ENCODE results near the gene BBS1. TPM values are rescaled to one million over a fixed set of nuclear protein-coding genes. Genes with fewer than 3 reads are reported as not detected.
"Not testable (repeated sequence)": the region's sequence is repeated elsewhere in the genome, so short reads cannot be mapped to it uniquely, and the experiment has no call there.

The BBS1 gene
- total RNA-seq, 2 experiments from 2014 or later: 22.6 to 26.4 TPM

DNA sequence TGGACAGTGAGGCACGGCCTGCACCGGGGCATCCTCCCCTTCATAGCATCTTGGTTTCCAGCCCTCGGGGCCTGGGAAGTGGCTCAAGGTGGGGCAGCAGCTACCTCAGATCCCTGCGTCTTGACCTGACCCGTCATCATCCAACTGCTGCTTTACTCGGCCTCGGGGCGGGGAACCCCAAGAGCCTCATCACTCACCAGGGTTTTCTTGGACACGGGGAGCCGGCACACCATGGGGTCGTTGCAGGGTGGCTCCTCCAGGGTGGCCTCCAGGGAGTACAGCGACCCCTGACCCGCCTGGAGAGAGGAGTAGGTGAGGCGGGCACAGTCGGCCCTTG is 57.3 kb downstream of the BBS1 start:
- Mint-ChIP-seq H3K4me1 (peaks cover 5% of the 10 kb centered on the region), H3K9me3 (no peaks in the 10 kb centered on the region), H3K27me3 (peaks cover 25% of the 10 kb centered on the region), H3K4me3 (peak overlapping the region; percentile 74), H3K27ac (no peak overlapping the region), H3K36me3 (no peaks in the 10 kb centered on the region)
- POLR2A ChIA-PET: interaction anchor here (1.4 to 1.5 kb wide), 2 partner anchors 13 to 22 kb away, joined by 3 to 10 read pairs; partner anchors contain the start of genes ACTN3 and ZDHHC24
- DNase-seq: no peak
- ATAC-seq (ENCODE audit: low read depth): no peak

DNA sequence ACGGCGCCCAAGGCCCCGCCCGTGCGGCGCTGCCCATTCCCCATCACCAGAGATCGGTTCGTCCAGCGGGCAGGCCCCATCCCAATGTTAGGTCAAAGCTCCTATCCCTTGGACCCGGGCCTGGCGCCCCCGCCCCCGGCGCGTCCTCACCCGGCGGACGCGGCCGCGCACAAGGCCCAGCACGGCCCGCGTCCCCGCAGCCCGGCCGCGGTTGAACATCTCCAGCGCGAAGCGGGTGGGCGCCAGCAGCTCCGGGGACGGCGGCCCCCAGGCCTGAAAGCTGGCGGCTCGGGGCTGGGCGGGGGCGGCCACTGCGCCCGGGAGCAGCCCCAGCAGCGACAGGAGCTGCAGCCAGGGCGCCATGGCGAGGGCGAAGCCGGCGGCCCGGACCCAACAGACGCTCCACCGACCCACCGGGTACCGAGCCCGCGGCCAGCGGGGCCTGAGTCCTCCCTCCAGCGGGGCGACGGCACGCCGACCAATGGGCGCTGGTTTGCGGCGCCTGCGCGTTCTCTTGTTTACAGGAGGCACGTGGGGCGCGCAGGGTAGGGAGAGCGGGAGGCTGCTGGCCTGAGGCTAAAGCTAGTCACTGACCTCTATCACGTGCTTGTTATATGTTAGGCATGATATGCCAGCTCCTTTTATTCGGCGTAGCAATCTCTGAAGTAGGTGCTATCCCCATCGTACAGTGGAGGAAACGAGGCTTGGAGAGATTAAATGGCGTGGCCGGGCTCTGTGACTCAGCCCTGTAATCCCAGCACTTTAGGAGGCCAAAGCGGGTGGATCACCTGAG is 57.9 kb downstream of the BBS1 start, which contains the start of gene CTSF:
Gene CTSF, minus strand, starts transcription at position 483 of the 793 bp plus-strand sequence. Its CDS starts 120 bp downstream, at position 363.
- DNase-seq (peak; percentile 73), ATAC-seq (ENCODE audit: low read depth) (peak; percentile 88)
- Mint-ChIP-seq H3K27ac (no peak within 1 kb of the TSS), H3K27me3 (peaks cover 25% of the 10 kb centered on the region), H3K4me3 (peak within 1 kb of the TSS; percentile 75), H3K9me3 (no peaks in the 10 kb centered on the region), H3K36me3 (no peaks in the 10 kb centered on the region), H3K4me1 (peaks cover 5% of the 10 kb centered on the region)
- POLR2A ChIA-PET: interaction anchor here (0.6 to 1.5 kb wide), 3 partner anchors 13 to 22 kb away, joined by 3 to 10 read pairs (median 3); partner anchors contain the start of genes ACTN3 and ZDHHC24

DNA sequence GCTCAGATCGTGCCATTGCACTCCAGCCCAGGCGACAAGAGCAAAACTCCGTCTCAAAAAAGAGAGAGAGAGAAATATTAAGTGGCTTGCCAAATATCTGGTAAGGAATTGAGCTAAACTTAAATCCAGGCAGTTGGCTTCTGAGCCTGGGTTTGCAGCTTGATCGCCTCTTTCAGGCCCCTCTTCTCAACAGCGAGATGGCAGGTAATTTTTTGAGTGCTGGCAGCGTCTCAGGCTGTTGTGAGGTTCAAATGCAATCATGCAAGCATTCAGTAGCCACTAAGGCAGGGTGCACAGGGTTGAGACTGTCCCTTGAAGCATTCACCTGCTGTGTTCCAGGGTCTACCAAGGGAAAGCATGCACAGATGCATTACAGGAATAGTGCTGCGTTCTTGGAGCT is 58.6 kb downstream of the BBS1 start:
- Mint-ChIP-seq H3K27ac (no peak overlapping the region), H3K36me3 (no peaks in the 10 kb centered on the region), H3K4me1 (peaks cover 5% of the 10 kb centered on the region), H3K9me3 (no peaks in the 10 kb centered on the region), H3K4me3 (no peak overlapping the region), H3K27me3 (peaks cover 29% of the 10 kb centered on the region)
- POLR2A ChIA-PET: interaction anchor here (0.6 to 1.5 kb wide), 3 partner anchors 14 to 23 kb away, joined by 3 to 10 read pairs (median 3); partner anchors contain the start of genes ACTN3 and ZDHHC24
- ATAC-seq (ENCODE audit: low read depth) (no peak), DNase-seq (no peak)

DNA sequence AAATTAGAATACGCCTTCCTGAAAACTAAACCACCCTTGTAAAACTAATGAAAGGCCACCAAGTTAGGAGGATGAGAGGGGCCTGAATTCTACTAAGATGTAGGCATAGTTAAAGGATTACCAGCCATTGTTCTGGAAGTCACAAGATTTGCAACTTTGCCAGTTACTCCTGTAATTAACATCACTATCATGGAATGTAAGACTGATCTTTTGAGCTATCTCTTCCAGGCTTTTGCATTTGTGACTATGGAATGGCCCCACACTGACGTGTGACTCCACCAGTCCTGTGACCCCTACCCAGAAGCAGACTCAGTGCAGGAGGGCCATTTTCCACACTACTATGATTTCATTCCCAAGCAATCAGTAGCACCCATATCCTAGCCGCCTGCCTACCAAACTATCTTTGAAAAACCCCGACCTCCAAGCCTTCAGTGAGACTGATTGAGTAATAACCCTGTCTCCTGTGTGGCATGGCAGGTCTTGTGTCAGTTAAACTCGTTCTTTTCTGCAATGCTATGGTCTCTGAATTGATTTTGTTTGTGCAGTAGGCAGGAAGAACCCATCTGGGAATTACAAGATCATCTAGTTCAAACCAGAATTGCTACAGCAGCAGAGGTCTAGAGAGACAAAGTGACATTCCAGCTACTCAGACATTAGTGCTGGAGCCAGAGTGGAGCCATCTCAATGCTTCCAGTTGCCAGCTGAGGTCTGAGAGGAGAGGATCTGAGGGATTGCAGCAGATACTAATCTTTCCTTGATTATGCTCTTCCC is 59.8 kb downstream of the BBS1 start:
- no peaks in the 10 kb centered on the region for H3K36me3 Mint-ChIP-seq
- no peak for DNase-seq
- no peak for ATAC-seq (ENCODE audit: low read depth)
- peaks cover 5% of the 10 kb centered on the region for H3K4me1 Mint-ChIP-seq
- POLR2A ChIA-PET: interaction anchor here (0.7 to 1.2 kb wide), 2 partner anchors 24 to 33 kb away, joined by 3 to 4 read pairs; partner anchors contain the start of gene ACTN3
- H3K27ac Mint-ChIP-seq: no peak overlapping the region
- H3K4me3 Mint-ChIP-seq: no peak overlapping the region
- H3K9me3 Mint-ChIP-seq: no peaks in the 10 kb centered on the region
- H3K27me3 Mint-ChIP-seq: peaks cover 29% of the 10 kb centered on the region

GRCh38 chr11:66570850-66571180 is 60.4 kb downstream of the BBS1 start:
- POLR2A ChIA-PET: interaction anchor here (0.7 kb wide), 1 partner anchor 34 kb away, joined by 3 read pairs; no protein-coding TSS in a partner anchor
- peaks cover 5% of the 10 kb centered on the region for H3K4me1 Mint-ChIP-seq
- ATAC-seq (ENCODE audit: low read depth) (no peak), DNase-seq (no peak)
- H3K27me3 Mint-ChIP-seq: peaks cover 29% of the 10 kb centered on the region
- H3K27ac Mint-ChIP-seq: no peak overlapping the region
- H3K9me3 Mint-ChIP-seq: no peaks in the 10 kb centered on the region
- H3K36me3 Mint-ChIP-seq: no peaks in the 10 kb centered on the region
- no peak overlapping the region for H3K4me3 Mint-ChIP-seq

DNA sequence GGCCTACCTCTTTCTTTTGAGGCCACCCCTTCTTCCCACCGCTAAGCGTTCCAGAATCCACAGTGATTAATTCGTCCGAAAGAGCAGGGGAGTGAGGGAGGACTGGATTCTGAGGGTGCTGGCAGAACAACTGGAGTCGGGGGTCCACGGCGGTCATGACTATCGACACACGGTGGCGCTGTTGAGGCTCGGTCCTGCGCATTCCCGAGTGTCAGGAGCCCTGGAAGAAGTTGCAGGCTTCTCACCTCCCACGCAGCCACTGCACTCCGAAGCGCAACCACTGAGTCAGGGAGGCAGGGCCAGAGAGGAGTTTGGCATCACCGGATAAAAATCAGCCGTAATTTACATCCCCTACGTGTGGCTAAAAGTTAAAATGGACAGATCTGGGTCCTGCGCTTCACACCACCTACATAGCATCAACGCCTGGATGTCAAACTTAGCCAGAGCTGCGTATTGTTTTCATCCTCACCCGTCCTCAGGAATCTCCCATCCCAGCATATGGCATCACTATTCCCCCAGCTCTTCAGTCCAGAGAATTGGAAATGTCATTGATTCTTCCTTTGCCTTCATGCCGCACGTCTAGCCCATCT is 68.7 kb downstream of the BBS1 start:
- Mint-ChIP-seq H3K27ac (no peak overlapping the region), H3K27me3 (peaks cover 8% of the 10 kb centered on the region), H3K4me1 (peaks cover 7% of the 10 kb centered on the region), H3K9me3 (peaks cover 4% of the 10 kb centered on the region), H3K36me3 (no peaks in the 10 kb centered on the region), H3K4me3 (no peak overlapping the region)
- DNase-seq (peak; percentile 77), ATAC-seq (ENCODE audit: low read depth) (peak; percentile 56)
- POLR2A ChIA-PET: interaction anchor here (4.3 kb wide), 1 partner anchor 99 kb away, joined by 24 read pairs; the partner anchor contains the start of gene RBM4B

DNA sequence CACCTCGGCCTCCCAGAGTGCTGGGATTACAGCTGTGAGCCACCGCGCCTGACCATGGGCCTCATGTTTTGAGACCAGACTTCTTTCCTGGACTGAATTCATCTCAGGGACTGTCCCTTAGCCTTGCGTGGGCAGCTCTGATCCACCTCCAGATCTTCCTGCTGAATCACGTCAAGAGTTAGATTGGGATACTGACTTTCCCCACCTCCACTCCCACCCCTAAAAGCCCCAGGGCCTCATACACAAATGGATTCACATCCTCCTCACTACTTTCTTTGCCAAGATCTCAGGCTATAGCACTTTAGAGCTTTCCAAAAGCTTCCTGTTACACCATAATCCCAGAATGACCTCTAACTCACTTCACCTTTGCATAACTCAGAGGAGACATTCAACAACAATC is 70.4 kb downstream of the BBS1 start:
- ATAC-seq (ENCODE audit: low read depth): no peak
- POLR2A ChIA-PET: interaction anchor here (4.3 kb wide), 1 partner anchor 97 kb away, joined by 24 read pairs; the partner anchor contains the start of gene RBM4B

DNA sequence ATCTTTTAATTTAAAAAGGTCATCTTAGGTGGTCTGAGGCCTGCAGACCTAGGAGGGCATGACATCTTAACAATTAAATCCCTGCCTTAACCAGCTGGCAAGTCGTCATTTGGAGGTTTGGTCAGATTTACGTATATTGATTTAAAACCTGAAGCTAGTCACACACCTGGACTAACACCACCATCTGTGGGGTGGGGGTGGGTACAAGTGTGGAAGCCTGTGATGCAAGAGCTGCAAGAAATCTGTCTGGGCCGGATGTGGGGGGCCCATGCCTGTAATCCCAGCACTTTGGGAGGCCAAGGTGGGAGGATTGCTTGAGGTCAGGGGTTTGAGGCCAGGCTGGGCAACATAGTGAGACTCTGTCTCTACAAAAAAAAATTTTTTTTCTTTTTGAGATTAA is 70.8 kb downstream of the BBS1 start:
- Mint-ChIP-seq H3K27me3 (peaks cover 8% of the 10 kb centered on the region), H3K4me1 (peaks cover 7% of the 10 kb centered on the region), H3K4me3 (no peak overlapping the region), H3K36me3 (no peaks in the 10 kb centered on the region), H3K27ac (no peak overlapping the region), H3K9me3 (peaks cover 4% of the 10 kb centered on the region)
- ATAC-seq (ENCODE audit: low read depth) (no peak), DNase-seq (no peak)
- POLR2A ChIA-PET: interaction anchor here (0.6 to 4.3 kb wide), 2 partner anchors 97 to 101 kb away, joined by 3 to 24 read pairs; partner anchors contain the start of gene RBM4B

More for the DNA sequence above, 70.4 kb downstream of the BBS1 start:
- no peak overlapping the region for H3K27ac Mint-ChIP-seq
- H3K4me1 Mint-ChIP-seq: peaks cover 7% of the 10 kb centered on the region
- H3K36me3 Mint-ChIP-seq: no peaks in the 10 kb centered on the region
- no peak overlapping the region for H3K4me3 Mint-ChIP-seq
- H3K27me3 Mint-ChIP-seq: peaks cover 8% of the 10 kb centered on the region
- H3K9me3 Mint-ChIP-seq: peaks cover 4% of the 10 kb centered on the region
- DNase-seq: no peak

DNA sequence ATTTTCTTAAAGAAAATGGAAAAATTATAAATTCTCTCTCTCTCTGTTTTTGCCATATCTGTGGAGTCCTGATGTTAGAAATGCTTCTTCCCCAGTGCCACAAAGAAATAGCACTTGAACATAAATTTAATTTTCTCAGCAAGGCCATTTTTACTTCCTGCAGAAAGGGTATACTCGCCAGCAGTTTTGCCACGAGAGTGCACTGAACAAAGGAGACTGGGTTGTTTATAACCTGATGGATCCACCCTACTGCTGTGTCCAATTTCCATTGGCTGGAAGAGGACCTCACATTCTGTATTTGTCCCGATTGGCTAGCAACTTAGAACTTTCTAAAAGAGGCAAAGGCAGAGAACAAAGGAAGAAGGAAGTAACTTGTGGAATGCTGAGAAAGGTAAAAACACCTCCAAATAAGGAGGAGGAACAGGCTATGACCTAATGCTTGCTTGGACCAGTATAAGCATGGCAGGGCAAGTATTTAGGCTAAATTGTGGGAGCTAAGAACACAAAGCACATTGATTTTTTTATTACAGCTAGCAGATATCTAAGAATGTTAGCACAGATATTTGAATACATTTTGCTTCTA is 72.2 kb downstream of the BBS1 start:
- H3K27ac Mint-ChIP-seq; ATAC-seq (ENCODE audit: low read depth); DNase-seq; H3K27me3 Mint-ChIP-seq; H3K4me1 Mint-ChIP-seq; H3K9me3 Mint-ChIP-seq; POLR2A ChIA-PET; H3K4me3 Mint-ChIP-seq; H3K36me3 Mint-ChIP-seq: not testable (repeated sequence)

Other genes with a start within 250 kb of the BBS1 start
- 100 to 1,000 TPM; 136 to 145 TPM for gene RAB1B, start 242.0 kb upstream of the BBS1 start, total RNA-seq
- gene CNIH2, start 232.5 kb upstream of the BBS1 start, total RNA-seq: 1 to 10 TPM; 2.1 to 2.7 TPM
- gene YIF1A, start 221.5 kb upstream of the BBS1 start, total RNA-seq: 10 to 100 TPM; 44.5 to 45.5 TPM
- not detected for gene TMEM151A, start 218.7 kb upstream of the BBS1 start, total RNA-seq
- gene CD248, start 193.6 kb upstream of the BBS1 start, total RNA-seq: 10 to 100 TPM; 80.3 to 85.5 TPM
- 1 to 10 TPM; 3.0 to 5.7 TPM for gene RIN1, start 174.2 kb upstream of the BBS1 start, total RNA-seq
- 10 to 100 TPM; 45.4 to 47.8 TPM for gene BRMS1, start 165.5 kb upstream of the BBS1 start, total RNA-seq
- 1 to 10 TPM; 9.5 to 9.7 TPM for gene B4GAT1, start 163.0 kb upstream of the BBS1 start, total RNA-seq
- 10 to 100 TPM; 11.2 to 12.1 TPM for gene SLC29A2, start 138.9 kb upstream of the BBS1 start, total RNA-seq
- under 1 TPM; 0.23 to 0.67 TPM for gene NPAS4, start 89.6 kb upstream of the BBS1 start, total RNA-seq
- gene MRPL11, start 71.8 kb upstream of the BBS1 start, total RNA-seq: 10 to 100 TPM; 53.9 to 64.4 TPM
- 10 to 100 TPM; 10.6 to 10.7 TPM for gene PELI3, start 43.7 kb upstream of the BBS1 start, total RNA-seq
- 10 to 100 TPM; 44.9 to 45.7 TPM for gene DPP3, start 30.2 kb upstream of the BBS1 start, total RNA-seq
- 10 to 100 TPM; 22.1 to 23.0 TPM for gene ZDHHC24, start 35.4 kb downstream of the BBS1 start, total RNA-seq
- under 1 TPM in 1 of 2 experiments, not detected in 1; 0.11 TPM for gene ACTN3, start 36.3 kb downstream of the BBS1 start, total RNA-seq
- 10 to 100 TPM; 13.5 to 14.2 TPM for gene CTSF, start 58.0 kb downstream of the BBS1 start, total RNA-seq
- under 1 TPM; 0.09 to 0.14 TPM for gene CCDC87, start 82.4 kb downstream of the BBS1 start, total RNA-seq
- gene CCS, start 82.5 kb downstream of the BBS1 start, total RNA-seq: 10 to 100 TPM; 46.6 to 47.5 TPM
- gene RBM14, start 106.0 kb downstream of the BBS1 start, total RNA-seq: 100 to 1,000 TPM; 150 to 151 TPM
- 100 to 1,000 TPM; 152 to 158 TPM for gene RBM4, start 128.1 kb downstream of the BBS1 start, total RNA-seq
- 10 to 100 TPM; 21.1 to 23.4 TPM for gene RBM4B, start 167.3 kb downstream of the BBS1 start, total RNA-seq
- gene SPTBN2, start 218.6 kb downstream of the BBS1 start, total RNA-seq: 1 to 10 TPM; 1.3 to 1.6 TPM